IPS DF 19.7 (cell line): ENCODE measurements around the gene UAP1.
"Not testable (repeated sequence)": the region's sequence is repeated elsewhere in the genome, so short reads cannot be mapped to it uniquely, and the experiment has no call there.

ENCODE experiments used
- DNase-seq: peaks from one replicate; pipeline ENCODE4 v3.0.0-alpha.2; 2013; ENCODE audit warnings: low read depth, low spot score

UAP1 gene

DNA sequence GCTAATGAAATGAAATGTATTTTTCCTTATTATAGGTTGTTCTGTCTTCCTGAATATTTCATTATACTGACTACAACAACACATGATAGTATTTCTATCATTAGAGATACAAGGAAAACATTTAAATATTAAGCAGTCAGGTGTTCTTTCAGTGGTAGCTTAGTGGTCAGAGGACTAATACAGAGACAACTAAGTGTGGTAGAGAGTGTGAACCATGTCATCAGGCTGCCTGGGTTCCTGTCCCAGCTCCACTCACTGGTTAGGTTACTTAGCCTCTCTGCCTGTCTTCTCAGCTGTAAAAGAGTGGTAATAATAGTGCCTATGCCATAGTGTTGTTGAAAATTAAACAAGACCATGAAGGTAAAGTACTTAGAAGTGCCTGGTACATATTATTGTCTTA lies 3.9 kb downstream of the UAP1 start:
- no peak for DNase-seq

DNA sequence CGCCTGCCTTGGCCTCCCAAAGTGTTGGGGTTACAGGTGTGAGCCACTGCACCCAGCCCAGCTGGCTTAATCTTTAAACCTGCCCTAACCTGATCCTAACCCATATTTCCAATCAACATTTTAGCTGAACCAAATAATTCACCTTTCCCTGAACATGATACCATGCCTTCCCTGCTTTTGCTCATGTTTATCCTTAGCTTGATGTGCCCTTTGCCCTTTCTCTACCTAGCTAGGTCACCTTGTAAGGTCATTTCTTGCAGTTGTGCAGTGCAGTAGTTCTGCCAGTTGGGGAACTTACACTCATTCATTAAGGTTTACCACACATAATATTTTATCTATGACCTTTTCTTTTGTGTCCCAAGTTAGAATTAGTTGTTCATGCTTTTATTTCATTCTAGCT lies 5.3 kb downstream of the UAP1 start:
- DNase-seq = no peak

DNA sequence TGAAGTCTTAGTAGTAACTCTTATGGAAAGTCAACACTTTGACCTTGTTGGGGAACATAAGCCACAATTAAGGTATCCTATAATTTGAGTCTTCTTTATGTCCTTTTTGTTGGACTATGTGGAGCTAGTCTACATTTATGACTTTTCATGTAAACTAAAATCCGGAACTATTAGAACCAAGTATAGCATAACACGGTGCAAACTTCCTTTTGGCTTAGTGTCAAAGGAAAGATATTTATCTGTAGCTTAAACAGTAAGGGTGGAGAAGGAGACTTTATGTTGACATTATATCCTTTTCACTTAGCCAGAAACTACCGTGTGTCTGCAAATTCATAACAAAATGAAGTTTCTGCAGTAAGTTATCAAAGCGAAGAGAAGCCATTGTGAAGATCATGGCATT lies 7.3 kb downstream of the UAP1 start:
- DNase-seq = no peak

DNA sequence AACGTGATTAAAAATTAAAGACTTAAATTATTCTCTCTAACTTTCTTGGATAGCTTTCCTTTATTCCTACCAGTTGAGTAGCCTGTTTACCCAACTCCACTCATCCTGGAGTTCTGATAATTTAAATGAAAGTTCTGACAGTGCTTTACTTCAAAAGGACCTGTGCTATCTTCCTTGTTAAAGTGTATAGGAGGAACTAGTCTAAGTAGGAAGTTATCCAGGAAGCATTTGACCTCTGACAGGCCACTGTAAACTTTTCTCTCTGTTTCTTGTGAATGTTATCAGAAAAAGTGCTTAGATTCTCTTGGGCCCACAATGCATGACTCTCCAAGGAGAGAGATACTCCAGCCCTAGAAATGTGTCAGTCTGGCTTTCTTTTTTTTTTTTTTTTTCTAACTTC lies 9.2 kb downstream of the UAP1 start:
- no peak for DNase-seq

DNA sequence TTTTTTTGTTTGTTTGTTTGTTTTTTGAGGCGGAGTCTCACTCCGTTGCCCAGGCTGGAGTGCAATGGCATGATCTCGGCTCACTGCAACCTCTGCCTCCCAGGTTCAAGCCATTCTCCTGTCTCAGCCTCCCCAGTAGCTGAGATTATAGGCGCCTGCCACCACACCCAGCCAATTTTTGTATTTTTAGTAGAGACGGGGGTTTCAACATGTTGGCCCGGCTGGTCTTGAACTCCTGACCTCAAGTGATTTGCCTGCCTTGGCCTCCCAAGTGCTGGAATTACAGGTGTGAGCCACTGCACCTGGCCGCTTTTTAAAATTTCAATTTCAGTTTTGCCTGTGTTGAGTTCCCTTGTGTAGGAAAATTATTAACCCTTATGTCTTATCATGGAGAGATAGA lies 9.6 kb downstream of the UAP1 start:
- not testable (repeated sequence) for DNase-seq

DNA sequence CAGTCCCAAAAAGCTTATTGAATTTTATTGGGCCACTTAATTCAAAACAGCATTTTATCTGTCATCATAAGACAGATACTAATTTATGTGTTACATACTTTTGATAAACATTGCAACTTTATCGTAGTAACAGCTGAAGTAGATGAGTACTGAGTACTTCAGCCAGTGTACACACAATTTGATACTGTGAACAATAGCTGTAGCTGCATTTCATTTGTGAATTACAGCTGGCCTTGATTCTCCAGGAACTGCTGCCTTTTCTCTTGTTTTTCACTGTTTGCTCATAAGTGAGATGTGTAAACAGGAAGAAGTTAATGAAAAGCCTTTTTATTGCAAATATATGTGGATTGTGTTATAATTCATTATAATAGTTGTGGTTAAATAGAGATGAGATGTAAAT lies 10.2 kb downstream of the UAP1 start:
- no peak for DNase-seq

DNA sequence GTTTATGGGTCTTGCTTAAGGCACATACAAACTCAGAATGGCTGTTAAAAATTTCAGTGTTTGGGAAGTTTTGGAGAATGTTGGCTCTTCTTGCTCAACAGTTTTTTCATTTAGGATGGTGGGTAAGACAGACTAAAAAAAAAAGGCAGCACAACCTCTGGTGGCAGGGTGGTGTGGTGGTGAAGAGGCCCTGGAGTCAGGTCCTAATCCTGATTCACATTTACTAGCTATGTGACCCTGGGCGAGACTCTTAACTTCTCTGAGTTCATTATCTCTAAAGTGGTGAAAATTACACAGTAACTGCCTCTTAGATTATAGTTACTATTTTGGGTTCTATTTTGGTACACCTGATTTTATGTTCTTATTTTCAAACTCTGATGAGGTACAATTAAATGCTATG lies 11.6 kb downstream of the UAP1 start:
- no peak for DNase-seq

DNA sequence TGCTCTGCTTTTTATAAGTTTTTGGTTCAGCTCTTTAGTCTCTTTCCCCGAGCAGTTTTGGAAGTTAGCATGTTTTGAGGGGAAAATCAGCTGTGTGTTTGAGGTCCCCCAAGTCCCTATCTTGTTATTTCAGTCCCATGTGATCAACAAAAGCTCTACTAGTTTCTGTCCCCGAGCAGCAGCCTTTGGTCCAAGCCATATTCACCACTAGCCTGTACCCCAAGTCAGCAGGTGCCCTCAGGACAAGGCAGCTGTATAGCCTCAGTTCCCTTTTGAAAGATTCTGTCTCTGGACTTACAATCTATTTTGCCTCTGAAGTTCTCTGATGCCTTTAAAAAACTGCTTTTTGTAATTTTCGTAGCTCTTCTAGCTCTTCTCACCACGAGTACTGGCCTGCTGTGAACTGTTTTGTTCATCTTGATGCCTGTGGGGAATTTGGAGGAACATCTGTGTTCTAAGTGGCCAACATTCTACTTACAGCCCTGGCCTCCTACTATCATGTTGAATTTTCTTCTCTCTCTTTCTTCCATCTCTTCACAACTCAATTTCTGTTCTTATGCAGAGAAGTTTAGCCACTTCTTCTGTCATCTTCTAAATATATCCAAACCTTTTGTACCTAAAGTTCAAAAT lies 16.7 kb downstream of the UAP1 start:
- no peak for DNase-seq

DNA sequence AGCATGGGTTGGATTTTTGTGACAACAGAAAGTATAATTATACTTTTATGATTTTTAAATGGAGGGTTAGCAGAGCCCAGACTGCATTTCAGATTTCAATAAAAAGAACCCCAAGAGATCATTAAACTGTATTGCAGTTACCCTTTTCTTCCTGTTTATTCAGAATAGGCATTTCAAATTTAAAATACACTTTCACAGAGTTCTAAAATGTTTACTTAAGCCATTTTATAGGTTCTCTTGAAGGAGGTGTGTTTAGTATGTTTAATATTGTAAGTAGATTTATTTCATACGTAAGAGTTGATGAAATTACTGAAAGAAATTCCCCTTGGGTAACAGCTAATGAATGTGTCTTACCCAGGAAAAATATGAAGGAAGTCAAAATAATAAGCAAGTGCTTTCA lies 17.4 kb downstream of the UAP1 start:
- DNase-seq = no peak

DNA sequence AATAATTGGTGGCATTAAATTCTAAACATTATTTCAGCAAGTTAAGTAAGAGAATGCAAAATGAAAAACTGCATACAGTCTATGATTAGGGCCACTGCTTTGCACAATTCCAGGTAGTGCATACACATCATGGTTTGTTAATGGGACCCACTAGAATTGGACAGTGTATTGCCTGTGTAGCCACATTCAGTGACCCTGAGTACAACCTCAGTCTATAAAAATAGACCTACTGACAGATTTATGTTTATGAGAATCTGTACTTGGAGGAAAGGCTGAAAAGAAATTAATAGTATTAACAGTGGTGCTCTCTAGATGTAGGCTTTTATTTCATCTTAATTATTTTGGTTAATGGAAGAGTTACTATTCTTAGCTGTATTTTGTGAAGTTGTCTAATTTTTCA lies 18.8 kb downstream of the UAP1 start:
- DNase-seq = no peak

DNA sequence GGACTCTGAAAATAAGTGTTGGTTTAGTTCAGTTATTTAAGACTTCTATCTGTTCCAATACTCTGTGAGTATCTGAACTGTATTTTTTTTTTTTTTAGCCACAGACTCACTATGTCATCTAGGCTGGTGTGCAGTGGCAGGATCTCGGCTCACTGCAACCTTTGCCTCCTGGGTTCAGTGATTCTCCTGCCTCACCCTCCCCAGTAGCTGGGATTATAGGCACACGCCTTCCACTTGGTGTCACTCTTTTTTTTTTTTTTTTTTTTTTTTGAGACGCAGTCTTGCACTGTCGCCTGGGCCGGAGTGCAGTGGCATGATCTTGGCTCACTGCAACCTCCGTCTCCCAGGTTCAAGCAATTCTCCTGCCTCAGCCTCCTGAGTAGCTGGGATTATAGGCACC lies 21.4 kb downstream of the UAP1 start:
- DNase-seq = not testable (repeated sequence)

DNA sequence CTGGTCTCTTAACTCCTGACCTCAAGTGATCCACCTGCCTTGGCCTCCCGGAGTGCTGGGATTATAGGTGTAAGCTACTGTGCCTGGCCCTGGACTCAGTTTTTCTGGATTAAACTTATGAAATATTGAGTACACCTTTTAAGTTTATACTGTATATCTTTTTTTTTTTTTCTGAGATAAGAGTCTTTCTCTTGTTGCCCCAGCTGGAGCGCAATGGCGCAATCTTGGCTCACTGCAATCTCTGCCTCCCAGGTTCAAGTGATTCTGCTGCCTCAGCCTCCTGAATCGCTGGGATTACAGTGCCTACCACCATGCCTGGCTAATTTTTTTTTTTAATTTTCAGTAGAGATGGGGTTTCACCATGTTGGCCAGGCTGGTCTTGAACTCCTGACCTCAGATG lies 23.6 kb downstream of the UAP1 start:
- DNase-seq = not testable (repeated sequence)

DNA sequence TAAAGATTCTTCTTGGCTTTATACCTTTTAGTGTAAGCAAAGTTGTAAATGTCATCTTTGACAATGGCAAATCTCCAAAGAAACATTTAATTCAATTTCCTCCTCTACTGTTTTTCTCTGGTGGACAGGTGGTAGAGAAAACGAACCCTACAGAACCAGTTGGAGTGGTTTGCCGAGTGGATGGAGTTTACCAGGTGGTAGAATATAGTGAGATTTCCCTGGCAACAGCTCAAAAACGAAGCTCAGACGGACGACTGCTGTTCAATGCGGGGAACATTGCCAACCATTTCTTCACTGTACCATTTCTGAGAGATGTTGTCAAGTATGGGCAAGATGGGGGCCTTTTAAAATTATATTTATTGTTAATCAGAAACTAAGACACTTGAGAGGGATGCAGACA lies 25.8 kb downstream of the UAP1 start:
- no peak for DNase-seq

DNA sequence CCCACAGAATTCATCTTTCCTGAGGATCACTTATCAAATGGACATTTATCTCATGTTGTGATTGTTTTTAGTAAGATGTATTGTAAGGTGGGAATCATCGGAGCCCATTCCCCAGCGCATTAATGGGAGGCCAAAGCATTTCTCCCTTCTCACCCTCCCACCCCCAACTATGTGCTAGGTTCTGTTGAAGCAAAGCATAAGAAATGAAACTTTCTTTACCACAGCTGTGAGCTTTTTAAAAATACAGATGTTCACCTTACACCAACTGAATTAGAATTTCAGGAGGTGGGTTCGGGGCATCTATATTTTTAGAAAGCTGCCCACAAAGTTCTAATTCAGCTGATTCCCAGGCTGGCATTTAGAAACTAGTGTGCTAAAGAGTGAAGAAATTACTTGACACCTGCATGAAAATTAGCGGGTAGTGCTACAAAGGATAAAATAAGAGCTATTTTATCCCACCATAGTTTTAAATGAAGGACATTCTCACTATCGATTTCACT lies 26.3 kb downstream of the UAP1 start:
- DNase-seq = no peak

DNA sequence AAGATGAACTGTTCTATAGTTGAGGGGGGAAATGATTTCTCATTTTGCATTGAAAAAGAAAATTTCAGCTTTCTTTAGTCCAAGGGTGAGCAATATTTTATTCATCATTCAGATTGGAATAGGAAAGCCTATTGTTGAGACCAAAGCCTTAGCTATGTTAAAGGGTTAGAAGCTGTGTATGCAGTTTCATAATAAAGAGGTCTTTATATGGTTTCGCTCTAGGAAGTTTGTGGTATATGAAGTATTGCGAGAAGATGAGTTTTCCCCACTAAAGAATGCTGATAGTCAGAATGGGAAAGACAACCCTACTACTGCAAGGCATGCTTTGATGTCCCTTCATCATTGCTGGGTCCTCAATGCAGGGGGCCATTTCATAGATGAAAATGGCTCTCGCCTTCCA lies 28.6 kb downstream of the UAP1 start:
- no peak for DNase-seq

DNA sequence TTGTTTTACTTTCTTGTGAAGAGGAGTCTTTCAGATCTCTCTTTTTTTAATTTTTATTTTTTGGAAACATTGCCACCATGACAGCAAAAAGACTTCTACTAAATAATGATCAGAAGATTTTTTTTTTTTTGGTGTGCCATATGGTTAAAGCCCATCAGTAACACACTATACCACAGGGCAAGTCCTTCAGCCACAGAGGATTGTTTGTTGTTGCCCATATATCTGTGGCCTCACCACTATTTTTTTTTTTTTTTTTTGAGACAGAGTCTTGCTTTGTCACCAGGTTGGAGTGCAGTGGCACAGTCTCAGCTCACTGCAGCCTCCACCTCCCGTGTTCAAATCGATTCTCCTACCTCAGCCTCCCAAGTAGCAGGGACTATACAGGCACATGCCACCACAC lies 29.2 kb downstream of the UAP1 start:
- no peak for DNase-seq

DNA sequence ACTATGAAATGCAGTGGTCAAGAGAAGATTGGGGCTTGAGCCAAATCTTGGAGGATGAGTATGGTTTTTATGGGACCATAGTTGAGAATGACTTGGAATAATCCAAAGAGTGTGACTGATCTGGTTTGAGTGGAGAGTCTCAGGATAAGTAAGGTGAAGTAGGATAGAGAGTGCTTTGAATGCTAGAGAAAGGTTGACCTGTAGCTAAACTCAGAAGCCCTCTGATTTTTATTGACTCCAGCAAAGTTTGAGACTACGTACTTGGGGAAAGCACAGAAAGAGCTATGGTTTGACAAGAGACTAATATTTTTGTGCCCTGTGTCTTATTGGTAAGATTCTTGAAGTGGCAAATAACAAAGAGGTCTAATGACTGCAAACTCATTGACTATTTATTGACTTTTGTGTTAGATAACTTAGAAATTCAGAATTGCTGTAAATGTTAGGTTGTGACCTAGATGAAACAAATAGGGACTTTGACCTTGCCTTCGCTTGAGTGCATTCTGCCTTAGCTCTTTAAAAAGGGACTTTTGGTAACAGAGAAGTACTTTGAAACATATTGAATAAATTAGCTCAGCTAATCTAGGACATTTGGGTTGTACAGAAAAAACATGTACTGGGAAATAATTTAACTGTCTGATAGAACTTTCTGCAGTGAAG lies 35.1 kb downstream of the UAP1 start:
- no peak for DNase-seq

DNA sequence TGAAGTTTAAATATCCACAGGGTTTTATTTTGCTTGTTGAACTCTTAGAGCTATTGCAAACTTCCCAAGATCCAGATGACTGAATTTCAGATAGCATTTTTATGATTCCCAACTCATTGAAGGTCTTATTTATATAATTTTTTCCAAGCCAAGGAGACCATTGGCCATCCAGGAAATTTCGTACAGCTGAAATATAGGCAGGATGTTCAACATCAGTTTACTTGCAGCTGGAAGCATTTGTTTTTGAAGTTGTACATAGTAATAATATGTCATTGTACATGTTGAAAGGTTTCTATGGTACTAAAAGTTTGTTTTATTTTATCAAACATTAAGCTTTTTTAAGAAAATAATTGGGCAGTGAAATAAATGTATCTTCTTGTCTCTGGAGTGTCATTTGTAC lies 37.9 kb downstream of the UAP1 start:
- DNase-seq = no peak

DNA sequence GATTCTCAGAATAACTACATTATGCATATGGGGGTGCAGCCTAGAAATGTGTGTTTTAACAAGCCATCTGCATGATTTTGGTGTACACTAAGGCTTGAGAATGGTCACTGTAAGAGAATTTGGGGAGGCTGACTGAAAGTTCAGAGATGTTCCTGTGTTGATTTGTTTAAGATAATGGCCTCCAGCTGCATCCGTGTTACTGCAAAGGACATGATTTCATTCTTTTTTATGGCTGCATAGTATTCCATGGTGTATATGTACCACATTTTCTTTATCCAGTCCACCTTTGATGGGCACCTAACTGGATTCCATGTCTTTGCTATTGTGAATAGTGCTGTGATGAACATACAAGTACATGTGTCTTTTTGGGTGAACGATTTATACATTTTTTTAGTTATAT lies 41.6 kb downstream of the UAP1 start:
- DNase-seq = not testable (repeated sequence)

DNA sequence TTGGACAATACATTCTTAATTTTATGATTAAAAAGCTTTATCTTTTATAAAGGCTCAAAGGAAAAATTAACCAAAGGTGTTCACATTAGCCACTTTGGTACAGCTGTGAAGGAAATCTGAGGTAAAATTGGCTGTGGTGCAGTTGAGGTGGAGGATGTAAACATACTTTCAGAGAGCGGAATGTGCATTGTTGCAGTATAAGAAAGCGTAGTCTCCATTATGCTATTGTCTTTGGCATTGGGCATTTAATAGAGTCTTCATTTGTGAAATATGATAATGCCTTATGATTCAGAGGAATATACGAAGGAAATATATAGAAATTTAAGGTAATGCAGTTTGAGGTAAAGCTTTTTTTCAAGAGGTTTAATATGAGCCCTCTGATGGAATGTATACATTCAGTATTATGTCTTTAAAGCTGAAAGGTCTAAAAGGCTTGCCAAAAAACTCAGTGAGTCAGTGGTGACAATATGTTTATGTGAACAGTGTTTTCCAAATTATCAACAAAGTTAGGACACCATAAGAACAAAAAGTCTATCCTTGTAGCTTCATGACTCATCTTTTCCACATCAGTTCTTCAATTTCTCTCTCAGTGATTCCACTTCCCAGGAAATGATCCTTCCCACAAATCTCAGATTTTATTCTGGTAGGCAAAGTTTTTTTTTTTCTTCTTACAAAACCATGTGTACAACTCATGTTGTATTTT lies 43.9 kb downstream of the UAP1 start:
- no peak for DNase-seq

DNA sequence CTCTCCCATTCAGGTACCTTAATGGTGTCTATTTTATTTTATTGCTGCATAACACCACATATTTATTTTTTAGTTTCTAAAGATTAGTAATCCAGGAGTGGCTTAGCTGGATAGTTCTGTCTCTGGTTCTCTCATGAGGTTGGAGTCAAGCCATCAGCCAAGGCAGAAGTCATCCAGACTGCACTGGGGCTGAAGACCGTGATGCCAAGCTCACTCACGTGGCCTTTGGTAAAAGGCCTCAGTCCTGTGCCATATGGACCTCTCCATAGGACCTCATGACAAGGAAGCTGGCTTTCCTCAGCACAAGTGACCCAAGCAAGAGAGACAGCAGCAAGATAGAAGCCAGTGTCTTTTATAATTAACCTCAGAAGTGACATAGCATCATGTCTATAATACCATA lies 47.8 kb downstream of the UAP1 start:
- no peak for DNase-seq

DNA sequence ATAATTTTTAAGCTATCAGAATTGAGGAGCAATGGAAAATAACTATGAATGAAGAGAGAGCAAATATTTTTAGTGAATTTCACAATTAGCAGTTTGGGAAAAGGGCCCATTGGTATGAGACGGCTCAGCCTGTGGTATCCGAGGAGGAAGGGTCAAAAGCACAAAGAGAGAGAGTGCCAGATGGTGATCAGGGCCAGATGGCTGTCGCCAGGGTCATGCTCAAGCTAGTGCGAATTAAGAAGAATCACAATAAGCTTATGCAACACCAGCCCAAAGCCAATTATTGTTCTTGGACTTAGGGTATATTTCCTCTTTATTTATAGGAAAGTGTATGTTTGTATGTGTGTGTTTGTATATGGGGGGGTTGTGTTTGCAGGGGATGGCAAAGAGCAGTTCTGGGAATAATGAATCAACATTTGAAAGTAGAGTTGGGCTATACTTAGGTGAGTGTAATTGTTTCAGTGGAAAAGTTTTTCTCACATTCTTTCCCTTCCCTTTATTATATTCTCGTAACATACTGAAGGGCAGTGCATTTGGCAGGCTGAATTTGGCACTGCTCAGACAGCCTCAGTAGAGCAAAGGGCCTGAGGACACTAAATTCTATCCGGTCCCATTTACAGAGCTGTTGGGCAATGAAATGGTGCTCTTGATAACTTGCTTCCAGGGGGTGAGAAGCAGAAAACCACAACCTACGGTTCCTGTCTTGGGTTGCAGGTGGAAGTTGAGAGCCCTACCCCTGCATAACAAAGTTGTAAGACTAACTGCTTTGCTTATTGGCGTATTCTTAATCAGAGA lies 51.3 kb downstream of the UAP1 start:
- DNase-seq = no peak
